B cell (primary cell): ENCODE results near the gene CRTAC1. TPM values are rescaled to one million over a fixed set of nuclear protein-coding genes. Genes with fewer than 3 reads are reported as not detected.

ENCODE experiments used
- ATAC-seq: fragments of 200-7000 bp; cut with Tn5 transposase; one replicate; pipeline ENCODE4 v1.10.0; 2021; ENCODE audit warnings: low read depth, mild to moderate bottlenecking, moderate number of reproducible peaks, moderate library complexity
- CTCF ChIA-PET: fragments of 350-600 bp; sonication (Branson Sonifier 250); formaldehyde crosslinking; loops from one replicate; lab custom pipeline; 2021; ENCODE audit warnings: antibody characterized with exemption, inconsistent platforms; lab: Charles Lee
- POLR2A ChIA-PET: fragments of 350-600 bp; sonication (Branson Sonifier 250); formaldehyde crosslinking; loops from one replicate; lab custom pipeline; 2021; ENCODE audit warnings: antibody characterized with exemption; lab: Charles Lee
- DNase-seq: peaks from one replicate; pipeline ENCODE4 v3.0.0; 2013
- H2AFZ ChIP-seq: 2 replicates; pipeline ENCODE4 v1.6.1; 2012; ENCODE audit warnings: mild to moderate bottlenecking, low read depth, low read length; ENCODE audit not compliant: insufficient read depth, poor library complexity, severe bottlenecking
- H3K27ac ChIP-seq, 2 donors: 1 replicate in 1 of 2; 2 replicates in 1 of 2; pipeline ENCODE4 v1.5.1; 2012 to 2013; ENCODE audit warnings: low read length in 2 of 2, mild to moderate bottlenecking in 2 of 2, moderate library complexity in 1 of 2
- H3K27me3 ChIP-seq, 4 experiments: fragments of 200-600 bp in 1 of 4; sonication (generic) in 1 of 4; replicated peaks in 1 of 4; 1 replicate in 2 of 4; 2 replicates in 2 of 4; pipeline versions ENCODE4 v1.6.1 to v1.7.0; 2013 to 2016; ENCODE audit warnings: low read length in 3 of 4, mild to moderate bottlenecking in 2 of 4, mixed read lengths in 1 of 4, moderate library complexity in 1 of 4; ENCODE audit not compliant: insufficient read depth in 4 of 4, control insufficient read depth in 3 of 4; ENCODE audit errors: control extremely low read depth in 1 of 4
- H3K36me3 ChIP-seq, 2 experiments: replicated peaks in 1 of 2; 1 replicate in 1 of 2; 2 replicates in 1 of 2; pipeline versions ENCODE4 v1.6.1 to v1.7.1; 2013; ENCODE audit warnings: low read length in 1 of 2; ENCODE audit not compliant: insufficient read depth in 2 of 2, control insufficient read depth in 1 of 2; ENCODE audit errors: control extremely low read depth in 1 of 2, extremely low read depth in 1 of 2
- H3K4me1 ChIP-seq, 2 donors: fragments of 200-600 bp in 1 of 2; sonication (generic) in 1 of 2; 1 replicate in 1 of 2; 2 replicates in 1 of 2; pipeline versions ENCODE4 v1.5.1 to v1.6.1; 2013 to 2017; ENCODE audit warnings: low read length in 2 of 2; ENCODE audit not compliant: control insufficient read depth in 2 of 2, insufficient read depth in 2 of 2
- H3K4me2 ChIP-seq: replicated peaks from 2 replicates; pipeline ENCODE3; 2012; ENCODE audit warnings: mild to moderate bottlenecking, low read depth, low read length; ENCODE audit not compliant: poor library complexity, severe bottlenecking
- H3K4me3 ChIP-seq, 5 experiments: fragments of 200-600 bp in 1 of 5; sonication (generic) in 1 of 5; 1 replicate in 3 of 5; 2 replicates in 2 of 5; pipeline versions ENCODE4 v1.5.1 to v1.7.0; 2011 to 2016; ENCODE audit warnings: low read length in 4 of 5, mild to moderate bottlenecking in 4 of 5, low read depth in 2 of 5, control low read depth in 1 of 5, moderate library complexity in 1 of 5; ENCODE audit not compliant: insufficient read depth in 1 of 5; ENCODE audit errors: control extremely low read depth in 1 of 5, extremely low read depth in 1 of 5
- H3K79me2 ChIP-seq: fragments of 200-600 bp; sonication (generic); one replicate; pipeline ENCODE4 v1.6.0; 2016; ENCODE audit warnings: low read length; ENCODE audit not compliant: control insufficient read depth, insufficient read depth
- H3K9ac ChIP-seq: fragments of 200-600 bp; sonication (generic); 2 replicates; pipeline ENCODE4 v1.6.1; 2017; ENCODE audit warnings: mild to moderate bottlenecking, low read length, moderate library complexity
- H3K9me3 ChIP-seq, 3 donors: one replicate each; pipeline versions ENCODE4 v1.6.1 to v1.7.1; 2013; ENCODE audit warnings: low read length in 2 of 3; ENCODE audit not compliant: control insufficient read depth in 2 of 3, insufficient read depth in 1 of 3; ENCODE audit errors: control extremely low read depth in 1 of 3
- H4K20me1 ChIP-seq: 2 replicates; pipeline ENCODE4 v1.6.0; 2012; ENCODE audit warnings: mild to moderate bottlenecking, low read length; ENCODE audit not compliant: insufficient read depth, control insufficient read depth, poor library complexity, severe bottlenecking
- H3K27ac Mint-ChIP-seq: one replicate; pipeline ENCODE4 v1.8.0; 2021; ENCODE audit warnings: mixed read lengths
- H3K27me3 Mint-ChIP-seq: one replicate; pipeline ENCODE4 v1.8.0; 2021; ENCODE audit warnings: mixed read lengths
- H3K4me1 Mint-ChIP-seq: one replicate; pipeline ENCODE4 v1.8.0; 2021; ENCODE audit warnings: mixed read lengths
- H3K4me3 Mint-ChIP-seq: one replicate; pipeline ENCODE4 v1.8.0; 2021; ENCODE audit warnings: mixed read lengths
- H3K9me3 Mint-ChIP-seq: one replicate; pipeline ENCODE4 v1.8.0; 2022; ENCODE audit warnings: mixed read lengths; ENCODE audit not compliant: insufficient read depth
- EZH2 ChIP-seq: IDR thresholded peaks from 2 replicates; pipeline ENCODE4 v1.6.1; 2012; ENCODE audit warnings: borderline replicate concordance, low read depth, mild to moderate bottlenecking, moderate library complexity, low read length; ENCODE audit not compliant: insufficient read depth, poor library complexity, severe bottlenecking
- WGBS: methylation state at CpG from one replicate; pipeline ENCODE4 v1.1.5; 2013; ENCODE audit warnings: missing lambda C conversion rate; ENCODE audit not compliant: insufficient coverage; 5-methylcytosine and 5-hydroxymethylcytosine counted together
- intact Hi-C: fragments of 100-400 bp; cut with micrococcal nuclease; formaldehyde crosslinking; loops from one replicate; pipeline ENCODE4 v1.10.0; 2022
- polyA plus RNA-seq: library from polyadenylated mRNA; depleted of rRNA; stranded (reverse); fragments of >200 nt; gene quantifications from 2 replicates; pipeline ENCODE4 v1.2.3, GENCODE V29; 2012
- total RNA-seq, 2 donors: library from RNA; stranded (reverse); fragments of 120-200 nt in 1 of 2; gene quantifications; 1 replicate in 1 of 2; 2 replicates in 1 of 2; pipeline versions ENCODE4 v1.2.3 to v1.2.4, GENCODE V29; 2013 to 2022
- TF ChIP-seq, protein P1 (sequence below): fragments of 200-600 bp; IDR thresholded peaks from one replicate; pipeline ENCODE4 v1.8.0; 2022; ENCODE audit warnings: antibody characterized with exemption, mild to moderate bottlenecking

The CRTAC1 gene
- total and polyA plus RNA-seq, 2 donors (not counting 1 experiment from before 2014, with no cell fraction given), result not detected

DNA sequence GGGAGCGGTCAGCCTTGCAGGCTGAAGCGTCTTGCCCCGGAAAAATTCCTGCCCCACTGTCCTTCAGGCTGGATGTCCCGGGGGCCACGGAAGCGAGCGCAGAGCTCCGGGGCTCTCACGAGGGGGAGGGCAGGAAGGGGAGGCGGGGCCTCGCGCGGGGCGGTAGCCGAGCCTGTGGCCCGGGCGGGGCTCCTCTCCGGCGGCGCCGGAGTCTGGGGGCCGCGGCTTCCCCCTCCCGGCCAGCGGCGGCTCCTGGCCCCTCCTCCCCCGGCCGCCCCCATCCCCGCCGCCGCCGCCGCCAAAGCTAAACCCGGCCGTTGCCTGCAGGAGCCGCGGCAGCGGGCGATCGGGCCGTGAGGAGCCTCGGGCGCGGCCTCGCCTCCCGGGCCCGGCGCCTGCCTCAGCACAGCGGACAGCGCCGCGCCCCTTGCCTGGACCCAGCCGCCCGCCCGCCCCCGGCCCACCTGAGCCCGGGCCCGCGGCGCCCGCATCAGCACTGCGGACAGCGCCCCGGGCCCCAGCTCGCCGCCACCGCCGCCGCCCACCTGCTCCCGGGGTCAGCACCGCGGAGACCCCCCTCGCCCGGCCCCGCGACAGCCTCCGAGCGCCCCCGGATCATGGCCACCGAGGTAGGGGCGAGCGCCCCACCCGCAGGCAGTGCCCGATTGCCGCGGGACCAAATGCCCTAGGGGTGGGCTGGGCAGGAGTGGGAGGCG lies 180.6 kb downstream of the CRTAC1 start, which contains the start of gene GOLGA7B:
GOLGA7B (plus strand) TSS at position 157 of the 716 bp plus-strand sequence; CDS start at position 618, 461 bp downstream.
- Histone ChIP-seq H3K79me2 (no peaks in the 10 kb centered on the region), H4K20me1 (no peaks in the 10 kb centered on the region), H3K4me2 (peak within 1 kb of the TSS; percentile 78), H3K9ac (peak within 1 kb of the TSS; percentile 71), H3K9me3 (peaks cover 0 to 3% (median 0%) of the 10 kb centered on the region in 3 donors), H3K4me3 (peak within 1 kb of the TSS in 4 of 5 experiments; percentile 48 to 73 (median 63)), H2AFZ (peak within 1 kb of the TSS; percentile 80), H3K36me3 (no peaks in the 10 kb centered on the region), H3K27me3 (peaks cover 0 to 36% (median 22%) of the 10 kb centered on the region in 4 experiments), H3K27ac (no peak within 1 kb of the TSS), H3K4me1 (peaks cover 13 to 25% of the 10 kb centered on the region in 2 donors)
- intact Hi-C loops, result no loop called here
- 1% methylated on average over 78 of the region's 87 CpGs for whole genome bisulfite sequencing
- TF ChIP-seq EZH2, result no peak
- TF ChIP-seq, protein P1, sequence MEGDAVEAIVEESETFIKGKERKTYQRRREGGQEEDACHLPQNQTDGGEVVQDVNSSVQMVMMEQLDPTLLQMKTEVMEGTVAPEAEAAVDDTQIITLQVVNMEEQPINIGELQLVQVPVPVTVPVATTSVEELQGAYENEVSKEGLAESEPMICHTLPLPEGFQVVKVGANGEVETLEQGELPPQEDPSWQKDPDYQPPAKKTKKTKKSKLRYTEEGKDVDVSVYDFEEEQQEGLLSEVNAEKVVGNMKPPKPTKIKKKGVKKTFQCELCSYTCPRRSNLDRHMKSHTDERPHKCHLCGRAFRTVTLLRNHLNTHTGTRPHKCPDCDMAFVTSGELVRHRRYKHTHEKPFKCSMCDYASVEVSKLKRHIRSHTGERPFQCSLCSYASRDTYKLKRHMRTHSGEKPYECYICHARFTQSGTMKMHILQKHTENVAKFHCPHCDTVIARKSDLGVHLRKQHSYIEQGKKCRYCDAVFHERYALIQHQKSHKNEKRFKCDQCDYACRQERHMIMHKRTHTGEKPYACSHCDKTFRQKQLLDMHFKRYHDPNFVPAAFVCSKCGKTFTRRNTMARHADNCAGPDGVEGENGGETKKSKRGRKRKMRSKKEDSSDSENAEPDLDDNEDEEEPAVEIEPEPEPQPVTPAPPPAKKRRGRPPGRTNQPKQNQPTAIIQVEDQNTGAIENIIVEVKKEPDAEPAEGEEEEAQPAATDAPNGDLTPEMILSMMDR, result no peak
- CTCF ChIA-PET, result no interaction called here
- H3K9me3 Mint-ChIP-seq, result no peaks in the 10 kb centered on the region
- ATAC-seq (peak; percentile 86), DNase-seq (peak; percentile 56)
- peak within 1 kb of the TSS; percentile 7 for H3K27ac Mint-ChIP-seq
- H3K4me3 Mint-ChIP-seq, result peak within 1 kb of the TSS; percentile 90
- POLR2A ChIA-PET, result no interaction called here
- H3K27me3 Mint-ChIP-seq, result peaks cover 37% of the 10 kb centered on the region
- peaks cover 10% of the 10 kb centered on the region for H3K4me1 Mint-ChIP-seq

DNA sequence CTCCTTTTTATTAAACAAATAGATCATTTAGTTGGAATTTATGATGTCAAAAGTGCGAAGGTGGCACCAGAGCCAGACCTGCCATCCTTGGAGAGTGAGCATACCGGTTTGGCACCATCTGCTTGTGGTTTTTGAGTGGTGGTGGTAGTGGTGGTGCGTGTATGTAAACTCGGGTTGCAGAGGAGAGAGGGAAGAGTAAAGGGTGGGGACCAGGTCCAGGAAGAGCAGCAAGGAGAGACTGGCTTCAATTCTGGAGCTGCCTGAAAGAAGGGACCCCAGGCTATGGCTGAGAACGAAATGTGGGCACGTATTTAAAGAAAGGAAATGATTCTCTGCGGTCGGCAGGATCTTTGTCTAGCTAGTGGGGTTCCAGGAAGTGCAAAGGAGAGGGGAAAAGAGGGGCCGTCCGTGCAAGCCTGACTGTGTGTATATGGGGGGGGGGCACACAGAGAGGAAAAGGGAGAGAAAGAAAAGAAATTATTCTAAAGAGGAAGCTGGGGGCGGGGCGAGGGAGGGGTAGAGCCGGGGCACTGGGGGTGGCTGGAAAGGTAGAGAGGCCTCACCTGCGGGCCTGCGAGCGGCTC lies 181.2 kb downstream of the CRTAC1 start:
- H3K4me2 ChIP-seq, result peak overlapping the region; percentile 78
- WGBS, result 1% methylated on average over 16 of the region's 16 CpGs
- DNase-seq, result no peak
- H3K27me3 ChIP-seq, result peaks cover 0 to 42% (median 24%) of the 10 kb centered on the region in 4 experiments
- TF ChIP-seq, protein P1, result no peak
- TF ChIP-seq EZH2, result no peak
- peak overlapping the region in 4 of 5 experiments; percentile 48 to 73 (median 63) for H3K4me3 ChIP-seq
- no peaks in the 10 kb centered on the region for H3K36me3 ChIP-seq
- peak overlapping the region; percentile 71 for H3K9ac ChIP-seq
- peak; percentile 32 for ATAC-seq
- H4K20me1 ChIP-seq, result no peaks in the 10 kb centered on the region
- H3K4me1 Mint-ChIP-seq, result peaks cover 10% of the 10 kb centered on the region
- peak overlapping the region; percentile 80 for H2AFZ ChIP-seq
- H3K27me3 Mint-ChIP-seq, result peaks cover 34% of the 10 kb centered on the region
- H3K27ac ChIP-seq, result no peak overlapping the region
- no peaks in the 10 kb centered on the region for H3K9me3 Mint-ChIP-seq
- no peaks in the 10 kb centered on the region for H3K79me2 ChIP-seq
- peaks cover 13 to 25% of the 10 kb centered on the region in 2 donors for H3K4me1 ChIP-seq
- POLR2A ChIA-PET, result no interaction called here
- peak overlapping the region; percentile 7 for H3K27ac Mint-ChIP-seq
- H3K4me3 Mint-ChIP-seq, result peak overlapping the region; percentile 90
- CTCF ChIA-PET, result no interaction called here
- intact Hi-C loops, result no loop called here
- H3K9me3 ChIP-seq, result peaks cover 0 to 3% (median 0%) of the 10 kb centered on the region in 3 donors
